GM12878 (cell line): ENCODE data around the gene SH3GL2. TPM values are rescaled to one million over a fixed set of nuclear protein-coding genes. Genes with fewer than 3 reads are reported as not detected.

Experiments
- ATAC-seq: fragments of 200-7000 bp; cut with Tn5 transposase; 3 replicates; pipeline ENCODE4 v1.9.1; 2020; ENCODE audit warnings: mild to moderate bottlenecking, moderate library complexity
- BruUV-seq: library from RNA; stranded (reverse); fragments of 400-500 nt; replicated peaks from 2 replicates; lab custom pipeline; 2021; lab: Mats Ljungman, UMichigan
- CTCF ChIA-PET: fragments of 300-600 bp; sonication (Branson Sonifier 250); formaldehyde crosslinking; extraction: SDS; loops from one replicate; lab custom pipeline; 2021; ENCODE audit warnings: inconsistent platforms; lab: Yijun Ruan, JAX
- POLR2A ChIA-PET: fragments of 350-600 bp; formaldehyde crosslinking; extraction: SDS; loops from one replicate; lab custom pipeline; 2021; ENCODE audit warnings: inconsistent platforms; lab: Charles Lee
- RAD21 ChIA-PET: fragments of 300-600 bp; sonication (Branson Sonifier 250); formaldehyde crosslinking; loops from one replicate; lab custom pipeline; 2023; ENCODE audit warnings: antibody characterized with exemption; ENCODE audit not compliant: unreplicated experiment; lab: Charles Lee
- SMC1A ChIA-PET: fragments of 300-600 bp; sonication (Branson Sonifier 250); formaldehyde crosslinking; loops from one replicate; lab custom pipeline; 2023; ENCODE audit not compliant: unreplicated experiment, uncharacterized antibody; lab: Charles Lee
- DNase-seq: peaks from one replicate; pipeline ENCODE4 v3.0.0-alpha.2; 2011; ENCODE audit warnings: low read depth, low spot score
- FAIRE-seq: peaks from 3 replicates; lab custom pipeline; 2011; peaks lifted over from hg19 to GRCh38; lab: Jason Lieb, UNC
- H2AFZ ChIP-seq: 2 replicates; pipeline ENCODE4 v1.6.0; 2011; ENCODE audit warnings: low read depth, low read length, control low read depth; ENCODE audit not compliant: control insufficient read depth
- H3K27ac ChIP-seq: 2 replicates; pipeline ENCODE4 v1.5.1; 2011; ENCODE audit warnings: control low read depth; ENCODE audit not compliant: control insufficient read depth, insufficient read depth
- H3K27me3 ChIP-seq, 2 experiments: replicated peaks in 1 of 2; 2 replicates each; pipeline versions ENCODE4 v1.6.0 to v1.6.1; 2011; ENCODE audit warnings: low read length in 1 of 2; ENCODE audit not compliant: control insufficient read depth in 2 of 2, insufficient read depth in 2 of 2
- H3K36me3 ChIP-seq, 2 experiments: 2 replicates each; pipeline ENCODE4 v1.5.1; 2011; ENCODE audit warnings: low read length in 1 of 2; ENCODE audit not compliant: control insufficient read depth in 2 of 2, insufficient read depth in 2 of 2
- H3K4me1 ChIP-seq: 2 replicates; pipeline ENCODE4 v1.6.1; 2011; ENCODE audit warnings: mild to moderate bottlenecking, low read length, moderate library complexity, mixed read lengths; ENCODE audit not compliant: control insufficient read depth, insufficient read depth
- H3K4me2 ChIP-seq: 2 replicates; pipeline ENCODE4 v1.6.0; 2011; ENCODE audit warnings: control low read depth; ENCODE audit not compliant: control insufficient read depth, insufficient read depth
- H3K4me3 ChIP-seq: fragments of 200-600 bp; sonication (generic); 2 replicates; pipeline ENCODE4 v1.5.1; 2016
- H3K79me2 ChIP-seq: 2 replicates; pipeline ENCODE4 v1.6.0; 2011; ENCODE audit warnings: low read length; ENCODE audit not compliant: control insufficient read depth, insufficient read depth
- H3K9ac ChIP-seq: 2 replicates; pipeline ENCODE4 v1.8.0; 2011; ENCODE audit warnings: low read length, control low read depth, mixed read lengths; ENCODE audit not compliant: control insufficient read depth, insufficient read depth
- H3K9me3 ChIP-seq: replicated peaks from 3 replicates; pipeline ENCODE4 v1.5.1; 2011; ENCODE audit warnings: mild to moderate bottlenecking, low read length; ENCODE audit not compliant: control insufficient read depth, insufficient read depth
- H4K20me1 ChIP-seq: 2 replicates; pipeline ENCODE4 v1.6.0; 2011; ENCODE audit not compliant: control insufficient read depth, insufficient read depth
- CBX5 ChIP-seq: sonication (generic); IDR thresholded peaks from 2 replicates; pipeline ENCODE4 v1.6.1; 2016; ENCODE audit warnings: low read depth, moderate library complexity, mild to moderate bottlenecking, inconsistent platforms
- CEBPB ChIP-seq, 2 experiments: fragments of 150-350 bp in 1 of 2; IDR thresholded peaks; 2 replicates each; pipeline ENCODE4 v1.6.1; 2012 to 2014; ENCODE audit warnings: low read depth in 2 of 2, low read length in 2 of 2, borderline replicate concordance in 1 of 2, inconsistent platforms in 1 of 2
- CHD2 ChIP-seq: IDR thresholded peaks from 2 replicates; pipeline ENCODE4 v1.6.1; 2011; ENCODE audit warnings: low read depth, low read length, improper control_type of control experiment, borderline replicate concordance
- NBN ChIP-seq: fragments of 450-650 bp; IDR thresholded peaks from 2 replicates; pipeline ENCODE4 v1.6.1; 2016
- PRDM15 ChIP-seq: fragments of 450-650 bp; formaldehyde crosslinking; IDR thresholded peaks from 2 replicates; pipeline ENCODE4 v1.4.0; 2020; ENCODE audit warnings: mild to moderate bottlenecking, moderate library complexity
- RFX5 ChIP-seq: IDR thresholded peaks from 2 replicates; pipeline ENCODE4 v1.6.1; 2011; ENCODE audit warnings: low read depth, low read length, improper control_type of control experiment
- TARDBP ChIP-seq: IDR thresholded peaks from 2 replicates; pipeline ENCODE4 v1.6.1; 2016; ENCODE audit warnings: borderline replicate concordance
- TCF7 ChIP-seq: IDR thresholded peaks from 2 replicates; pipeline ENCODE4 v1.6.1; 2014; ENCODE audit warnings: antibody characterized with exemption, borderline replicate concordance
- ZNF274 ChIP-seq: IDR thresholded peaks from one replicate; pipeline ENCODE4 v1.8.0; 2011; ENCODE audit not compliant: insufficient read length, insufficient read depth
- WGBS: methylation state at CpG from one replicate; pipeline ENCODE4 v1.1.6; 2016; ENCODE audit warnings: low lambda C conversion rate; ENCODE audit not compliant: insufficient replicate concordance, insufficient coverage; ENCODE audit errors: missing lambda C conversion rate; 5-methylcytosine and 5-hydroxymethylcytosine counted together
- in situ Hi-C: fragments of 300-500 bp; cut with MboI; formaldehyde crosslinking; loops from 9 replicates; pipeline ENCODE4 v1.14.3; 2018; ENCODE audit warnings: mixed read lengths
- intact Hi-C: fragments of 100-400 bp; cut with micrococcal nuclease; formaldehyde crosslinking; loops from one replicate; pipeline ENCODE4 v1.14.2; 2022; ENCODE audit not compliant: unreplicated experiment
- polyA plus RNA-seq, 11 experiments: library from polyadenylated mRNA; depleted of rRNA in 4 of 11; unstranded in 6 of 11; stranded (reverse) in 5 of 11; fragments of >200 nt; fragmentation: Nextera tagmentation in 4 of 11; fragmentation: Illumina TruSeq in 1 of 11; extraction: Ambion mirVana in 4 of 11; extraction: Trizol in 1 of 11; gene quantifications; 1 replicate in 1 of 11; 2 replicates in 10 of 11; pipeline versions ENCODE4 v1.2.1 to v1.2.3, GENCODE V29; 2011 to 2016; ENCODE audit warnings: inconsistent platforms in 2 of 11, missing spikeins in 2 of 11, low read depth in 1 of 11
- total RNA-seq, 4 experiments: library from RNA; depleted of rRNA in 3 of 4; stranded (reverse); fragments of >200 nt in 3 of 4; fragmentation: Illumina TruSeq in 1 of 4; extraction: Trizol in 1 of 4; gene quantifications; 2 replicates each; pipeline versions ENCODE4 v1.2.1 to v1.2.3, GENCODE V29; 2013 to 2021

SH3GL2 gene
- total and polyA plus RNA-seq, 10 of the 15 experiments (the other 5 are each of a cell fraction or from before 2014, with no cell fraction given), result not detected

GRCh38 chr9:17588395-17588794, 9.5 kb downstream of the SH3GL2 start:
- TF ChIP-seq ZNF274, result no peak
- no peak for TF ChIP-seq RFX5
- TF ChIP-seq CEBPB (IDR thresholded peaks at IDR 0.05; ENCODE audit: borderline replicate concordance in 1 of 2, low read depth in 2 of 2, low read length in 2 of 2), result no peak
- TF ChIP-seq CHD2, result no peak
- TF ChIP-seq CBX5, result no peak
- no peak for TF ChIP-seq PRDM15
- TF ChIP-seq NBN, result no peak
- TF ChIP-seq TCF7, result no peak
- TF ChIP-seq TARDBP, result no peak
- TF ChIP-seq, all 136 proteins: peak for 0
- H3K27ac ChIP-seq, result no peak overlapping the region
- CTCF ChIA-PET, result no interaction called here
- in situ Hi-C loops (no loop called here), intact Hi-C loops (no loop called here)
- ATAC-seq (no peak), FAIRE-seq (no peak), DNase-seq (no peak)
- 0% methylated on average over 1 of the region's 1 CpG for WGBS
- H3K27me3 ChIP-seq, result no peaks in the 10 kb centered on the region; a peak in 1 of 4 replicates
- POLR2A ChIA-PET, result no interaction called here
- RAD21 ChIA-PET, result no interaction called here
- H2AFZ ChIP-seq, result no peak overlapping the region
- H3K36me3 ChIP-seq, result no peaks in the 10 kb centered on the region
- no peak overlapping the region for H3K4me3 ChIP-seq
- no peaks in the 10 kb centered on the region for H3K79me2 ChIP-seq
- H3K9me3 ChIP-seq, result no peaks in the 10 kb centered on the region
- SMC1A ChIA-PET, result no interaction called here
- no TSS peak for BruUV-seq
- H4K20me1 ChIP-seq, result no peaks in the 10 kb centered on the region
- H3K4me1 ChIP-seq, result no peaks in the 10 kb centered on the region
- H3K4me2 ChIP-seq, result no peak overlapping the region
- H3K9ac ChIP-seq, result no peak overlapping the region
